ENCODE data around the gene NEK9. TPM values are rescaled to one million over a fixed set of nuclear protein-coding genes. Genes with fewer than 3 reads are reported as not detected.

NEK9 gene
- total RNA-seq, 1 experiment from 2014 or later = 40.7 TPM

DNA sequence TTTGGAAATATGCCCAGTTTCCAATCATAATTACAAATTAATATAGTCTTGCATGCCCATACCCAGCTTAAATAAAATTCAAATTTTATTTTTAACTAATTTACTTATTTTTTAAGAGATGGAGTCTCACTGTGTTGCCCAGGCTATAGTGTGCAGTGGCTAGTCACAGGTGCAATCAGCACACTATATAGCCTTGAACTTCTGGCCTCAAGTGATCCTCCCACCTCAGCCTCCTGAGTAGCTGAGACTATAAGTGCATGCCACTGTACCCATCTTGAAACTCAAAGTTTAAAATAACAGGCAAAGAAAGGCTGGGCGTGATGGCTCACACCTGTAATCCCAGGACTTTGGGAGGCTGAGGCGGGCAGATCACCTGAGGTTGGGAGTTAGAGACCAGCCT is 85.9 kb downstream of the NEK9 start:
- ChIA-PET POLR2A (interaction anchor here (0.6 kb wide), 1 partner anchor 11 kb away, joined by 3 read pairs; no protein-coding TSS in a partner anchor), CTCF (no interaction called here)
- BruUV-seq (replicated peaks) = no TSS peak
- TF ChIP-seq, protein P1, sequence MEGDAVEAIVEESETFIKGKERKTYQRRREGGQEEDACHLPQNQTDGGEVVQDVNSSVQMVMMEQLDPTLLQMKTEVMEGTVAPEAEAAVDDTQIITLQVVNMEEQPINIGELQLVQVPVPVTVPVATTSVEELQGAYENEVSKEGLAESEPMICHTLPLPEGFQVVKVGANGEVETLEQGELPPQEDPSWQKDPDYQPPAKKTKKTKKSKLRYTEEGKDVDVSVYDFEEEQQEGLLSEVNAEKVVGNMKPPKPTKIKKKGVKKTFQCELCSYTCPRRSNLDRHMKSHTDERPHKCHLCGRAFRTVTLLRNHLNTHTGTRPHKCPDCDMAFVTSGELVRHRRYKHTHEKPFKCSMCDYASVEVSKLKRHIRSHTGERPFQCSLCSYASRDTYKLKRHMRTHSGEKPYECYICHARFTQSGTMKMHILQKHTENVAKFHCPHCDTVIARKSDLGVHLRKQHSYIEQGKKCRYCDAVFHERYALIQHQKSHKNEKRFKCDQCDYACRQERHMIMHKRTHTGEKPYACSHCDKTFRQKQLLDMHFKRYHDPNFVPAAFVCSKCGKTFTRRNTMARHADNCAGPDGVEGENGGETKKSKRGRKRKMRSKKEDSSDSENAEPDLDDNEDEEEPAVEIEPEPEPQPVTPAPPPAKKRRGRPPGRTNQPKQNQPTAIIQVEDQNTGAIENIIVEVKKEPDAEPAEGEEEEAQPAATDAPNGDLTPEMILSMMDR (IDR thresholded peaks at IDR 0.05) = no peak
- no peak for TF ChIP-seq TCF7L2 (IDR thresholded peaks at IDR 0.05; ENCODE audit: low read depth, low read length)
- TF ChIP-seq SIN3A (IDR thresholded peaks at IDR 0.05; ENCODE audit: borderline replicate concordance, insufficient read depth, low read depth, low read length) = no peak
- TF ChIP-seq POLR2AphosphoS5 (IDR thresholded peaks at IDR 0.05; ENCODE audit: low read depth, low read length) = no peak
- TF ChIP-seq, protein P2, sequence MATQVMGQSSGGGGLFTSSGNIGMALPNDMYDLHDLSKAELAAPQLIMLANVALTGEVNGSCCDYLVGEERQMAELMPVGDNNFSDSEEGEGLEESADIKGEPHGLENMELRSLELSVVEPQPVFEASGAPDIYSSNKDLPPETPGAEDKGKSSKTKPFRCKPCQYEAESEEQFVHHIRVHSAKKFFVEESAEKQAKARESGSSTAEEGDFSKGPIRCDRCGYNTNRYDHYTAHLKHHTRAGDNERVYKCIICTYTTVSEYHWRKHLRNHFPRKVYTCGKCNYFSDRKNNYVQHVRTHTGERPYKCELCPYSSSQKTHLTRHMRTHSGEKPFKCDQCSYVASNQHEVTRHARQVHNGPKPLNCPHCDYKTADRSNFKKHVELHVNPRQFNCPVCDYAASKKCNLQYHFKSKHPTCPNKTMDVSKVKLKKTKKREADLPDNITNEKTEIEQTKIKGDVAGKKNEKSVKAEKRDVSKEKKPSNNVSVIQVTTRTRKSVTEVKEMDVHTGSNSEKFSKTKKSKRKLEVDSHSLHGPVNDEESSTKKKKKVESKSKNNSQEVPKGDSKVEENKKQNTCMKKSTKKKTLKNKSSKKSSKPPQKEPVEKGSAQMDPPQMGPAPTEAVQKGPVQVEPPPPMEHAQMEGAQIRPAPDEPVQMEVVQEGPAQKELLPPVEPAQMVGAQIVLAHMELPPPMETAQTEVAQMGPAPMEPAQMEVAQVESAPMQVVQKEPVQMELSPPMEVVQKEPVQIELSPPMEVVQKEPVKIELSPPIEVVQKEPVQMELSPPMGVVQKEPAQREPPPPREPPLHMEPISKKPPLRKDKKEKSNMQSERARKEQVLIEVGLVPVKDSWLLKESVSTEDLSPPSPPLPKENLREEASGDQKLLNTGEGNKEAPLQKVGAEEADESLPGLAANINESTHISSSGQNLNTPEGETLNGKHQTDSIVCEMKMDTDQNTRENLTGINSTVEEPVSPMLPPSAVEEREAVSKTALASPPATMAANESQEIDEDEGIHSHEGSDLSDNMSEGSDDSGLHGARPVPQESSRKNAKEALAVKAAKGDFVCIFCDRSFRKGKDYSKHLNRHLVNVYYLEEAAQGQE (IDR thresholded peaks at IDR 0.05; ENCODE audit: insufficient read depth in 1 of 2, low read depth in 2 of 2, low read length in 1 of 2) = no peak
- DNase-seq (ENCODE audit: low read depth, low spot score) (no peak), ATAC-seq (no peak)
- no peaks in the 10 kb centered on the region for H3K9me3 ChIP-seq (ENCODE audit: control insufficient read depth, insufficient read depth, low read depth, low read length)
- in situ Hi-C loops (cut with HindIII; ENCODE audit: low pct_unique_long_range_greater_than_20kb, low sequenced_read_pairs) = no loop called here
- no peak overlapping the region for H3K27ac ChIP-seq (ENCODE audit: low read length)
- no peak overlapping the region for H3K4me3 ChIP-seq (ENCODE audit: low read depth in 2 of 2, low read length in 2 of 2)
- H3K36me3 ChIP-seq (ENCODE audit: control insufficient read depth, insufficient read depth, low read length) = peaks cover 4% of the 10 kb centered on the region; the same call in 1 of the 2 replicates
- H3K27me3 ChIP-seq (ENCODE audit: control insufficient read depth, insufficient read depth, low read length) = no peaks in the 10 kb centered on the region
- H3K4me1 ChIP-seq (ENCODE audit: control insufficient read depth, insufficient read depth, low read length) = peaks cover 17% of the 10 kb centered on the region
- intact Hi-C loops (cut with micrococcal nuclease; ENCODE audit: unreplicated experiment) = no loop called here

DNA sequence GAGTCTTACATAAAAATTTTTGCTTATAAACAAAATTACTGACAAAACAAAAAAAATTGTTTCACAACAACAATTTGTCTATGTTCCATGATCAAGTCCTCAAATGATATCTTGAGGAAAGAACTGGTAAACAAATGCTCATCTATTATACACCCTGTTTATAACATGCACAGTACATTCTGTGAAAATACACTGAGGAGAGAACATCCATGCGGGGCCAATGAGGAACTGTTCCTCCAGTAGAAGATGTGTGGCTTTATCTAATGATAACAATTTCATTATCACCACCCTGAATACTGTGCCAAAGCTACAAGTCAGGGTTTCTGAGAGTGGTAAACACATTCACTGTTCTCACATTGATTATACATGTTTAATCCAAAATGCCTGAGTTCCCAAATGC is 86.3 kb downstream of the NEK9 start:
- no TSS peak for BruUV-seq (replicated peaks)
- Histone ChIP-seq H3K36me3 (ENCODE audit: control insufficient read depth, insufficient read depth, low read length) (peaks cover 4% of the 10 kb centered on the region; the same call in 1 of the 2 replicates), H3K4me3 (ENCODE audit: low read depth in 2 of 2, low read length in 2 of 2) (no peak overlapping the region), H3K27me3 (ENCODE audit: control insufficient read depth, insufficient read depth, low read length) (no peaks in the 10 kb centered on the region), H3K27ac (ENCODE audit: low read length) (no peak overlapping the region), H3K9me3 (ENCODE audit: control insufficient read depth, insufficient read depth, low read depth, low read length) (no peaks in the 10 kb centered on the region), H3K4me1 (ENCODE audit: control insufficient read depth, insufficient read depth, low read length) (peaks cover 17% of the 10 kb centered on the region)
- ATAC-seq (no peak), DNase-seq (ENCODE audit: low read depth, low spot score) (no peak)
- in situ Hi-C loops (cut with HindIII; ENCODE audit: low pct_unique_long_range_greater_than_20kb, low sequenced_read_pairs) (no loop called here), intact Hi-C loops (cut with micrococcal nuclease; ENCODE audit: unreplicated experiment) (no loop called here)
- ChIA-PET CTCF (no interaction called here), POLR2A (interaction anchor here (0.6 kb wide), 1 partner anchor 11 kb away, joined by 3 read pairs; no protein-coding TSS in a partner anchor)
- TF ChIP-seq, protein P2 (IDR thresholded peaks at IDR 0.05; ENCODE audit: insufficient read depth in 1 of 2, low read depth in 2 of 2, low read length in 1 of 2) = no peak
- no peak for TF ChIP-seq SIN3A (IDR thresholded peaks at IDR 0.05; ENCODE audit: borderline replicate concordance, insufficient read depth, low read depth, low read length)
- no peak for TF ChIP-seq TCF7L2 (IDR thresholded peaks at IDR 0.05; ENCODE audit: low read depth, low read length)
- TF ChIP-seq POLR2AphosphoS5 (IDR thresholded peaks at IDR 0.05; ENCODE audit: low read depth, low read length) = no peak
- TF ChIP-seq, protein P1 (IDR thresholded peaks at IDR 0.05) = no peak
